ENCODE measurements around the gene MAPK9.
"Not testable (repeated sequence)": the region's sequence is repeated elsewhere in the genome, so short reads cannot be mapped to it uniquely, and the experiment has no call there.

The MAPK9 gene

GRCh38 chr5:180211761-180212035, 80.2 kb downstream of the MAPK9 start:
- no peak overlapping the region for H3K4me3 Mint-ChIP-seq
- H3K9me3 Mint-ChIP-seq, result peaks cover 6 to 28% of the 10 kb centered on the region in 2 donors
- H3K27ac Mint-ChIP-seq, result no peak overlapping the region
- ATAC-seq (no peak), DNase-seq (no peak)
- peaks cover 57% of the 10 kb centered on the region for H3K27me3 Mint-ChIP-seq
- peaks cover 11% of the 10 kb centered on the region for H3K4me1 Mint-ChIP-seq

- H3K27me3 Mint-ChIP-seq, result peaks cover 61% of the 10 kb centered on the region
Measured at GRCh38 chr5:180210961-180211760, 80.7 kb downstream of the MAPK9 start.

GRCh38 chr5:180210077-180210476, 81.8 kb downstream of the MAPK9 start:
- Mint-ChIP-seq H3K27me3 (peaks cover 61% of the 10 kb centered on the region), H3K4me1 (peaks cover 11% of the 10 kb centered on the region), H3K9me3 (peaks cover 6 to 12% of the 10 kb centered on the region in 2 donors)
- not testable (repeated sequence) for H3K27ac Mint-ChIP-seq, DNase-seq, H3K4me3 Mint-ChIP-seq, ATAC-seq

More at GRCh38 chr5:180210961-180211760, 80.7 kb downstream of the MAPK9 start:
- Mint-ChIP-seq H3K27ac (no peak overlapping the region), H3K4me1 (peaks cover 11% of the 10 kb centered on the region), H3K9me3 (peaks cover 6 to 23% of the 10 kb centered on the region in 2 donors), H3K4me3 (no peak overlapping the region)
- DNase-seq, result no peak
- ATAC-seq, result no peak

- no peak within 1 kb of the TSS for H3K27ac Mint-ChIP-seq
- peaks cover 61% of the 10 kb centered on the region for H3K27me3 Mint-ChIP-seq
- peaks cover 5 to 10% of the 10 kb centered on the region in 2 donors for H3K9me3 Mint-ChIP-seq
- H3K4me3 Mint-ChIP-seq, result peak within 1 kb of the TSS; percentile 56 to 61
- ATAC-seq, result peak; percentile 92
- peaks cover 11% of the 10 kb centered on the region for H3K4me1 Mint-ChIP-seq
- DNase-seq, result peak; percentile 65 to 74
Measured at GRCh38 chr5:180209137-180209581, 82.7 kb downstream of the MAPK9 start, which contains the start of gene RASGEF1C. Gene RASGEF1C, minus strand, starts transcription at chr5:180209211. Its CDS starts 71,159 bp downstream, at chr5:180138052.

- ATAC-seq (peak; percentile 52), DNase-seq (peak in 1 of 2 donors; percentile 18)
- no peak overlapping the region for H3K27ac Mint-ChIP-seq
- H3K27me3 Mint-ChIP-seq, result peaks cover 61% of the 10 kb centered on the region
- H3K4me3 Mint-ChIP-seq, result peak overlapping the region; percentile 47 to 56
- peaks cover 0 to 4% of the 10 kb centered on the region in 2 donors for H3K9me3 Mint-ChIP-seq
- peaks cover 11% of the 10 kb centered on the region for H3K4me1 Mint-ChIP-seq
Measured at GRCh38 chr5:180208435-180209081, 83.3 kb downstream of the MAPK9 start.

- no peak for ATAC-seq
- H3K4me1 Mint-ChIP-seq, result peaks cover 11% of the 10 kb centered on the region
- H3K27me3 Mint-ChIP-seq, result peaks cover 60% of the 10 kb centered on the region
- H3K27ac Mint-ChIP-seq, result no peak overlapping the region
- H3K9me3 Mint-ChIP-seq, result no peaks in the 10 kb centered on the region
- DNase-seq, result no peak
- H3K4me3 Mint-ChIP-seq, result peak overlapping the region; percentile 47 to 56
Measured at GRCh38 chr5:180208038-180208434, 83.8 kb downstream of the MAPK9 start.

GRCh38 chr5:180207593-180207992, 84.3 kb downstream of the MAPK9 start:
- H3K4me3 Mint-ChIP-seq, result no peak overlapping the region
- no peak for ATAC-seq
- H3K9me3 Mint-ChIP-seq, result no peaks in the 10 kb centered on the region
- no peak for DNase-seq
- peaks cover 11% of the 10 kb centered on the region for H3K4me1 Mint-ChIP-seq
- no peak overlapping the region for H3K27ac Mint-ChIP-seq
- peaks cover 56% of the 10 kb centered on the region for H3K27me3 Mint-ChIP-seq

- H3K4me3 Mint-ChIP-seq, result no peak overlapping the region
- DNase-seq (no peak), ATAC-seq (no peak)
- no peak overlapping the region for H3K27ac Mint-ChIP-seq
- peaks cover 50% of the 10 kb centered on the region for H3K27me3 Mint-ChIP-seq
- peaks cover 11% of the 10 kb centered on the region for H3K4me1 Mint-ChIP-seq
- no peaks in the 10 kb centered on the region for H3K9me3 Mint-ChIP-seq
Measured at GRCh38 chr5:180206993-180207392, 84.9 kb downstream of the MAPK9 start.

- DNase-seq, result no peak
- peaks cover 11% of the 10 kb centered on the region for H3K4me1 Mint-ChIP-seq
- H3K4me3 Mint-ChIP-seq, result no peak overlapping the region
- no peak overlapping the region for H3K27ac Mint-ChIP-seq
- peaks cover 43% of the 10 kb centered on the region for H3K27me3 Mint-ChIP-seq
- H3K9me3 Mint-ChIP-seq, result no peaks in the 10 kb centered on the region
- ATAC-seq, result no peak
Measured at GRCh38 chr5:180205916-180206315, 86.0 kb downstream of the MAPK9 start.

GRCh38 chr5:180204276-180204819, 87.5 kb downstream of the MAPK9 start:
- Mint-ChIP-seq H3K27ac (no peak overlapping the region), H3K27me3 (peaks cover 36% of the 10 kb centered on the region), H3K9me3 (no peaks in the 10 kb centered on the region), H3K4me3 (no peak overlapping the region), H3K4me1 (peaks cover 11% of the 10 kb centered on the region)
- ATAC-seq, result no peak
- no peak for DNase-seq

- H3K9me3 Mint-ChIP-seq, result no peaks in the 10 kb centered on the region
- peak; percentile 68 for ATAC-seq
- DNase-seq, result no peak
- peaks cover 35% of the 10 kb centered on the region for H3K27me3 Mint-ChIP-seq
- H3K4me3 Mint-ChIP-seq, result no peak overlapping the region
- H3K27ac Mint-ChIP-seq, result no peak overlapping the region
- H3K4me1 Mint-ChIP-seq, result peaks cover 5% of the 10 kb centered on the region
Measured at GRCh38 chr5:180202939-180203573, 88.8 kb downstream of the MAPK9 start.

GRCh38 chr5:180201051-180201987, 90.6 kb downstream of the MAPK9 start:
- Mint-ChIP-seq H3K9me3 (no peaks in the 10 kb centered on the region), H3K27ac (no peak overlapping the region), H3K27me3 (peaks cover 17% of the 10 kb centered on the region), H3K4me1 (no peaks in the 10 kb centered on the region), H3K4me3 (no peak overlapping the region)
- DNase-seq (no peak), ATAC-seq (no peak)

GRCh38 chr5:180199390-180199789, 92.5 kb downstream of the MAPK9 start:
- no peak for ATAC-seq
- Mint-ChIP-seq H3K4me1 (no peaks in the 10 kb centered on the region), H3K27me3 (peaks cover 17% of the 10 kb centered on the region), H3K27ac (no peak overlapping the region), H3K4me3 (no peak overlapping the region), H3K9me3 (no peaks in the 10 kb centered on the region)
- no peak for DNase-seq

- H3K4me1 Mint-ChIP-seq, result no peaks in the 10 kb centered on the region
- H3K4me3 Mint-ChIP-seq, result no peak overlapping the region
- no peak overlapping the region for H3K27ac Mint-ChIP-seq
- DNase-seq (no peak), ATAC-seq (no peak)
- H3K9me3 Mint-ChIP-seq, result no peaks in the 10 kb centered on the region
- peaks cover 17% of the 10 kb centered on the region for H3K27me3 Mint-ChIP-seq
Measured at GRCh38 chr5:180198208-180198607, 93.7 kb downstream of the MAPK9 start.

Measured in stimulated activated naive CD8-positive, alpha-beta T cell treated with anti-CD3 and anti-CD28 coated beads, Interleukin-15, amount 100 ng/mL, for 72 hours (primary cell).